Measurements from ENCODE around the gene RBCK1. TPM values are rescaled to one million over a fixed set of nuclear protein-coding genes. Genes with fewer than 3 reads are reported as not detected.
A peak's percentile ranks its signal among the peaks of the same experiment; 100 is the strongest.

Gene RBCK1
- total and polyA plus RNA-seq, 9 of the 15 experiments (the other 6 are each of a cell fraction or from before 2014, with no cell fraction given), result 5.9 to 59.3 (median 26.5) TPM

GRCh38 chr20:362271-363254 lies 45.5 kb upstream of the RBCK1 start (continued):
- TF ChIP-seq SP1 (CRISPR knock-in tag; IDR thresholded peaks at IDR 0.05), result no peak
- TF ChIP-seq HINFP (tag; conservative IDR thresholded peaks at IDR 0.05; ENCODE audit: low read depth), result peak; percentile 59; the same call in 1 of the 2 replicates
- TF ChIP-seq ERF (CRISPR knock-in tag; IDR thresholded peaks at IDR 0.05), result 0 out of 2 replicates have a peak, but pooled peaks have one; percentile 75
- peak; percentile 63; the same call in 1 of the 2 replicates for TF ChIP-seq RBFOX2 (IDR thresholded peaks at IDR 0.05; ENCODE audit: low read depth, low read length)
- peak; percentile 76; the same call in 1 of the 2 replicates for TF ChIP-seq ZNF76 (CRISPR knock-in tag; IDR thresholded peaks at IDR 0.05; ENCODE audit: borderline replicate concordance)
- peak; percentile 99 for TF ChIP-seq MYC (IDR thresholded peaks at IDR 0.05; ENCODE audit: low read depth, low read length)
- TF ChIP-seq MYC (CRISPR knock-in tag; IDR thresholded peaks at IDR 0.05; ENCODE audit: borderline replicate concordance, low read depth), result peak; percentile 95
- peak; percentile 67 for TF ChIP-seq GABPA (tag; conservative IDR thresholded peaks at IDR 0.05; ENCODE audit: low read depth)
- TF ChIP-seq CHD2 (IDR thresholded peaks at IDR 0.05; ENCODE audit: low read depth, low read length), result no peak
- no peak for TF ChIP-seq ZNF274 (IDR thresholded peaks at IDR 0.05; ENCODE audit: borderline replicate concordance, low read depth, low read length)
- peak; percentile 49; the same call in 1 of the 2 replicates for TF ChIP-seq JUN (IDR thresholded peaks at IDR 0.05; ENCODE audit: borderline replicate concordance, low read depth, low read length)
- no peak for TF ChIP-seq JUN (CRISPR knock-in tag; IDR thresholded peaks at IDR 0.05; ENCODE audit: borderline replicate concordance)
- 0 out of 4 replicates have a peak, but pooled peaks of 1 of the 2 experiments have one; percentile 42 for TF ChIP-seq MAZ (CRISPR knock-in tag; conservative IDR thresholded peaks at IDR 0.05 in 1 of 2, IDR thresholded peaks at IDR 0.05 in 1 of 2)
- TF ChIP-seq DMBX1 (CRISPR knock-in tag; IDR thresholded peaks at IDR 0.05; ENCODE audit: borderline replicate concordance), result peak; percentile 98
- TF ChIP-seq PTRF (tag; IDR thresholded peaks at IDR 0.05), result no peak
- TF ChIP-seq HIVEP1 (CRISPR knock-in tag; IDR thresholded peaks at IDR 0.05), result peak; percentile 84; the same call in 1 of the 2 replicates
- no peak for TF ChIP-seq KHSRP (IDR thresholded peaks at IDR 0.05)
- TF ChIP-seq NFIC (IDR thresholded peaks at IDR 0.05), result peak; percentile 92
- TF ChIP-seq CBX5 (IDR thresholded peaks at IDR 0.05; ENCODE audit: borderline replicate concordance, low read depth), result no peak
- no peak for TF ChIP-seq ZFP30 (CRISPR knock-in tag; IDR thresholded peaks at IDR 0.05; ENCODE audit: borderline replicate concordance)
- TF ChIP-seq ZNF699 (CRISPR knock-in tag; IDR thresholded peaks at IDR 0.05; ENCODE audit: insufficient replicate concordance), result no peak
- TF ChIP-seq PYGO2 (tag; IDR thresholded peaks at IDR 0.05), result 0 out of 2 replicates have a peak, but pooled peaks have one; percentile 26
- TF ChIP-seq HDAC1 (IDR thresholded peaks at IDR 0.05), result peak in 1 of 2 experiments; percentile 26; a peak in 1 of 4 replicates
